Suprapubic skin (tissue), 4 donors: Measurements from ENCODE around the gene MAP6. TPM values are rescaled to one million over a fixed set of nuclear protein-coding genes. Genes with fewer than 3 reads are reported as not detected.

Experiments used
- DNase-seq, 2 donors: peaks; one replicate each; pipeline ENCODE4 v3.0.0-alpha.2; 2019; ENCODE audit warnings: low spot score in 2 of 2
- H3K27ac ChIP-seq: fragments of 200-600 bp; sonication (generic); one replicate; pipeline ENCODE4 v1.5.1; 2019
- H3K27me3 ChIP-seq: fragments of 200-600 bp; sonication (generic); one replicate; pipeline ENCODE4 v1.5.1; 2019
- H3K36me3 ChIP-seq: fragments of 200-600 bp; sonication (generic); one replicate; pipeline ENCODE4 v1.5.1; 2019
- H3K4me1 ChIP-seq: fragments of 200-600 bp; sonication (generic); one replicate; pipeline ENCODE4 v1.5.1; 2019
- H3K4me3 ChIP-seq: fragments of 200-600 bp; sonication (generic); one replicate; pipeline ENCODE4 v1.5.1; 2019; ENCODE audit warnings: mild to moderate bottlenecking
- H3K9me3 ChIP-seq: fragments of 200-600 bp; sonication (generic); one replicate; pipeline ENCODE4 v1.5.1; 2019
- EP300 ChIP-seq: sonication (generic); formaldehyde crosslinking; IDR thresholded peaks from one replicate; pipeline ENCODE4 v1.6.1; 2017; ENCODE audit warnings: antibody characterized with exemption
- POLR2A ChIP-seq, 2 donors: fragments of 450-650 bp; IDR thresholded peaks; one replicate each; pipeline ENCODE4 v1.6.1; 2017; ENCODE audit warnings: antibody characterized with exemption in 2 of 2, mild to moderate bottlenecking in 2 of 2, moderate library complexity in 2 of 2
- POLR2AphosphoS5 ChIP-seq, 3 donors: sonication (generic); formaldehyde crosslinking; IDR thresholded peaks; one replicate each; pipeline ENCODE4 v1.6.1; 2017; ENCODE audit warnings: antibody characterized with exemption in 3 of 3
- WGBS: methylation state at CpG from one replicate; pipeline ENCODE4 v1.1.5; 2018; 5-methylcytosine and 5-hydroxymethylcytosine counted together
- total RNA-seq, 4 donors: library from RNA; depleted of rRNA; stranded (reverse); fragments of >200 nt; gene quantifications; one replicate each; pipeline ENCODE4 v1.1.0, GENCODE V29; 2016
- TF ChIP-seq, protein P1 (sequence below), 2 donors: fragments of 200-600 bp in 1 of 2; fragments of 450-650 bp in 1 of 2; sonication (generic) in 1 of 2; IDR thresholded peaks; one replicate each; pipeline ENCODE4 v1.5.1; 2016 to 2019; ENCODE audit warnings: antibody characterized with exemption in 2 of 2, mild to moderate bottlenecking in 1 of 2, moderate library complexity in 1 of 2

Gene MAP6
- total RNA-seq, 4 donors from 2014 or later, result 2.7 to 11.0 (median 4.6) TPM

DNA sequence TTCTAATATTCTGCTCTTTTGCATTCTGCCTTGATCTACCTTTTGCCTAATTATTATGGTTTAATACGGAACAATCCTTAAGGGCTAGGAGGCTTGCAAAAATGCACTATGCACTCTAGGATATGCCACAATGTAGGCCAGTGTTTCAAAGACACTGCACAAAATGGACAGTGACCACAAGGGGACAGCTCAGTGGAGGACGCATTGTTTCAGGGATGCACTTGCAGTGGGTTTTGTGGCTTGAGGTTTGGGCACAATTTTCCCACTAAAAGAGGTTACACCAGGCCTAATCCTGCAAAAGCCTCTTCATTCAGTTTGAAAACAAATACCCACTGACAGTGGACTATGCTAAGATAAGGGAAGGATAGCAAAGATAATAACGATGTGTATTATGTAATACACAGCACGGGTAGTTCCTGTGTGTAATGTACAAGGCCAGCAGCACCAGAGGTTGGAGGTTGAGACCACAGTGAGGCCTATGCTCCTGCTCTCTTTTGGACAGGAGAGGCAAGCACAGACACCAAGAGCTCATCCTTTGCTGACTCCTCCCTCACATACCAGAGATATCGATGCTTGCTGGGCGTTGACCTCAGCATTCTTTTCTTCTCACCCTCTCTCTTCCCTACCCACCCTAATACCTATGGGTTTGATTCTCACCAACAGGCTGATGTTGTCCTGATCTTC is 12.7 kb downstream of the MAP6 start:
- no peak overlapping the region for H3K4me3 ChIP-seq
- TF ChIP-seq, protein P1, sequence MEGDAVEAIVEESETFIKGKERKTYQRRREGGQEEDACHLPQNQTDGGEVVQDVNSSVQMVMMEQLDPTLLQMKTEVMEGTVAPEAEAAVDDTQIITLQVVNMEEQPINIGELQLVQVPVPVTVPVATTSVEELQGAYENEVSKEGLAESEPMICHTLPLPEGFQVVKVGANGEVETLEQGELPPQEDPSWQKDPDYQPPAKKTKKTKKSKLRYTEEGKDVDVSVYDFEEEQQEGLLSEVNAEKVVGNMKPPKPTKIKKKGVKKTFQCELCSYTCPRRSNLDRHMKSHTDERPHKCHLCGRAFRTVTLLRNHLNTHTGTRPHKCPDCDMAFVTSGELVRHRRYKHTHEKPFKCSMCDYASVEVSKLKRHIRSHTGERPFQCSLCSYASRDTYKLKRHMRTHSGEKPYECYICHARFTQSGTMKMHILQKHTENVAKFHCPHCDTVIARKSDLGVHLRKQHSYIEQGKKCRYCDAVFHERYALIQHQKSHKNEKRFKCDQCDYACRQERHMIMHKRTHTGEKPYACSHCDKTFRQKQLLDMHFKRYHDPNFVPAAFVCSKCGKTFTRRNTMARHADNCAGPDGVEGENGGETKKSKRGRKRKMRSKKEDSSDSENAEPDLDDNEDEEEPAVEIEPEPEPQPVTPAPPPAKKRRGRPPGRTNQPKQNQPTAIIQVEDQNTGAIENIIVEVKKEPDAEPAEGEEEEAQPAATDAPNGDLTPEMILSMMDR (IDR thresholded peaks at IDR 0.05), result no peak
- TF ChIP-seq POLR2A (IDR thresholded peaks at IDR 0.05), result no peak
- TF ChIP-seq EP300, result no peak
- TF ChIP-seq POLR2AphosphoS5 (IDR thresholded peaks at IDR 0.05), result no peak
- no peaks in the 10 kb centered on the region for H3K27me3 ChIP-seq
- no peaks in the 10 kb centered on the region for H3K4me1 ChIP-seq
- no peaks in the 10 kb centered on the region for H3K9me3 ChIP-seq
- H3K36me3 ChIP-seq, result no peaks in the 10 kb centered on the region
- DNase-seq, result no peak
- 73% methylated on average over 6 of the region's 6 CpGs for WGBS
- no peak overlapping the region for H3K27ac ChIP-seq

DNA sequence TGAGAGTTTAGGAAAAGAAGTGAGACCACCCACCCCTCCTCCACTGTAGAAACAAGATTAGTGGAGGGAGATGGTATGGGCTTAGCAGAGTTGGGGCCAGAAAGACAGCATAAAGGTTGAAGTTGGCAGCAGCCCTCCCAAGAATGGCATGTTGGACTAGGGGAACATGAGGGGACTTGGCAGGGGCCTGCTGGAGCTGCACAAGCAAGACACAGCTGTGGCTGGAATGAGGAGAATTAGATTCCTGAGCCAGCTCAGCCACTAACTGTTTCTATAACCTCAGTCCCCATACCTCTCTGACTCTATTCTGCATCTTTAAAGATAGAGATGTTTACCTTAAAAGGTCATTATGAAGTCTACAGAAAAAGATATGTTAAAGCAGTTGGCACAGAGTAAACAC is 13.2 kb downstream of the MAP6 start:
- Histone ChIP-seq H3K9me3 (no peaks in the 10 kb centered on the region), H3K4me3 (no peak overlapping the region), H3K27ac (no peak overlapping the region), H3K36me3 (no peaks in the 10 kb centered on the region), H3K27me3 (no peaks in the 10 kb centered on the region), H3K4me1 (no peaks in the 10 kb centered on the region)
- DNase-seq, result no peak
- TF ChIP-seq POLR2A (IDR thresholded peaks at IDR 0.05) (no peak), POLR2AphosphoS5 (IDR thresholded peaks at IDR 0.05) (no peak), EP300 (no peak)
- TF ChIP-seq, protein P1 (IDR thresholded peaks at IDR 0.05), result no peak

DNA sequence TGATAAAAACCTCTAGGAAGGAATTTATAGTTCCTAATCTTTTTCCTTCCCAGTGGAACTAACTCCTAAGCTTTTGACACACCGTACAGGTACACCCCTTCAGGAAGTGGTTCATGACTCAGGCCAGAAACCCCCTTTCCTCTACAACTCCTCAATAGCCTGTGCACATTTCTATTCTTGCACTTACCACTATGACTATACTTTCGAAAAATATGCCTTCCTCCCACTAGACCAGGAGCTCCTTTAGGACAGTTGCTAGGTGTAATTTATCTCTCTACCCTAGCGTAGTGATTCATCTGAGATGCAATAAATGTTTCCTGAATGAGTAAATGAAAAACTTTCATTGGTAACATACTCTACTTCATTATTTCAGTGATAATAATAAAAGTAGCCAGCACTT is 14.5 kb downstream of the MAP6 start:
- 77% methylated on average over 3 of the region's 3 CpGs for WGBS
- Histone ChIP-seq H3K36me3 (no peaks in the 10 kb centered on the region), H3K27me3 (no peaks in the 10 kb centered on the region), H3K9me3 (no peaks in the 10 kb centered on the region), H3K27ac (no peak overlapping the region), H3K4me1 (no peaks in the 10 kb centered on the region), H3K4me3 (no peak overlapping the region)
- no peak for DNase-seq
- TF ChIP-seq EP300, result no peak
- no peak for TF ChIP-seq POLR2A (IDR thresholded peaks at IDR 0.05)
- TF ChIP-seq, protein P1 (IDR thresholded peaks at IDR 0.05), result no peak
- TF ChIP-seq POLR2AphosphoS5 (IDR thresholded peaks at IDR 0.05), result no peak

DNA sequence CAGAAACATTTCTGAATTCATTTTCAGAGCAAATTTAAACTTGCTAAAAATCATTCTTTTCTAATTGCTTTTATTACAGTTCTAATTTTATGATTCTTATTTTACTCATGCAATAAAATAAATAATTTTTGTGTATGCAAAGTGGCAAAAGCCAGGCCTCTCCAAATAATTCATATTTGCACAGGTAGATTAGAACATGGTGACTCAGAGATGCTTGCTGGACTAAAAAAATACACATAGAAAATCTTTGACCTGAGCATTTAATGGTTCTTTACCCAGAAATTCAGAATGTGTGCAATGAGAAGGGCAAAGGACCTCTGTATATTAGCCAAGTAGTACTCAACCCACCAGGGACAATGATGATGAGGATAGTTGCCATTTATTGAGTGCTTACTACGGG is 15.3 kb downstream of the MAP6 start:
- Histone ChIP-seq H3K27ac (no peak overlapping the region), H3K36me3 (no peaks in the 10 kb centered on the region), H3K27me3 (no peaks in the 10 kb centered on the region), H3K4me3 (no peak overlapping the region), H3K9me3 (no peaks in the 10 kb centered on the region), H3K4me1 (no peaks in the 10 kb centered on the region)
- DNase-seq, result no peak
- TF ChIP-seq, protein P1 (IDR thresholded peaks at IDR 0.05), result no peak
- no peak for TF ChIP-seq POLR2A (IDR thresholded peaks at IDR 0.05)
- no peak for TF ChIP-seq EP300
- TF ChIP-seq POLR2AphosphoS5 (IDR thresholded peaks at IDR 0.05), result no peak
- 100% methylated on average over 1 of the region's 1 CpG for WGBS

DNA sequence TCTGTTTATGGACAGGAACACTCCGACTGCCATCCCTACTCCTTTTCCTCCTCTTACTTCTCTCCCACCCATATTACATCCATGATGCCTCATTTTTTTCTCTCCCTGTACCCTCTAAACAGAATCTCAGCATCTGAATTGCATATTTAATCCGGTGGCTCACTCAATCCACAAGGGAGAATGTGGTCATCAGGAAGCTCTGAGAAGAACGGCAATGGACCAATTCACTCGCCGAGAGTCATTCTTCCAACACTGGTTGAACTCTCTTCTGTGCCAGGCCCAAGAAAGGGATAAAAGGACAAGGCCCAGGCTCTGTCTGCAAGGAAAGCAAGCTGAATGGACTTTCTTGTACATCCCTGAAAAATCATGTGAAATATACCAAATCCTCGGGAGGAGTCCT is 15.9 kb downstream of the MAP6 start:
- TF ChIP-seq POLR2A (IDR thresholded peaks at IDR 0.05) (no peak), POLR2AphosphoS5 (IDR thresholded peaks at IDR 0.05) (no peak), EP300 (no peak)
- TF ChIP-seq, protein P1 (IDR thresholded peaks at IDR 0.05), result no peak
- Histone ChIP-seq H3K4me1 (no peaks in the 10 kb centered on the region), H3K36me3 (no peaks in the 10 kb centered on the region), H3K9me3 (no peaks in the 10 kb centered on the region), H3K27ac (no peak overlapping the region), H3K27me3 (no peaks in the 10 kb centered on the region), H3K4me3 (no peak overlapping the region)
- no peak for DNase-seq
- WGBS, result 82% methylated on average over 6 of the region's 6 CpGs
